ENCODE results near the gene ELOVL5.
"Not testable (repeated sequence)": the region's sequence is repeated elsewhere in the genome, so short reads cannot be mapped to it uniquely, and the experiment has no call there.

The ELOVL5 gene

DNA sequence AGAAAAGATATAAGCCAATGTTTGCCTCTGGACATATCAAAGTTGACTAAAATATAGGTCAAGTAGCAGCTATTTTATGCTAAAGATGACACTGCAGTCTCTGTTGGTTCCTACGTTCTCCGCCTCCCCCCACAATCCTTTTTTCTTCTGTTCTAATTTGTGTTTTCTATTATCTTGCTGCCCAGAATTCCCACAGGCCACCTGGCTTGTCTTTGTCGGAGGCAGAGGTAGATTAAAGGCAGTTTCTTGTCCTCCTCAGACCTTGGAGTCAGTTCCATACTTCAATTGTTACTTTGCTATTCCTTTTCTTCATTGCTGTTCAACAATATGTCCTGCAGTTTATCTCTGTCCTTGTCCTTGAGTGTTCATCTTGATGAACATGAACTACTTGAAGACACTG, 3.6 kb upstream of the ELOVL5 start:
- DNase-seq (ENCODE audit: extremely low spot score), result no peak
- TF ChIP-seq, protein P1, sequence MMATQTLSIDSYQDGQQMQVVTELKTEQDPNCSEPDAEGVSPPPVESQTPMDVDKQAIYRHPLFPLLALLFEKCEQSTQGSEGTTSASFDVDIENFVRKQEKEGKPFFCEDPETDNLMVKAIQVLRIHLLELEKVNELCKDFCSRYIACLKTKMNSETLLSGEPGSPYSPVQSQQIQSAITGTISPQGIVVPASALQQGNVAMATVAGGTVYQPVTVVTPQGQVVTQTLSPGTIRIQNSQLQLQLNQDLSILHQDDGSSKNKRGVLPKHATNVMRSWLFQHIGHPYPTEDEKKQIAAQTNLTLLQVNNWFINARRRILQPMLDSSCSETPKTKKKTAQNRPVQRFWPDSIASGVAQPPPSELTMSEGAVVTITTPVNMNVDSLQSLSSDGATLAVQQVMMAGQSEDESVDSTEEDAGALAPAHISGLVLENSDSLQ (IDR thresholded peaks at IDR 0.05), result no peak
- TF ChIP-seq TARDBP (IDR thresholded peaks at IDR 0.05) (no peak), FOXK2 (IDR thresholded peaks at IDR 0.05) (no peak), NFRKB (IDR thresholded peaks at IDR 0.05) (no peak), ARNT (IDR thresholded peaks at IDR 0.05) (no peak), FOXA1 (IDR thresholded peaks at IDR 0.05) (no peak), L3MBTL2 (conservative IDR thresholded peaks at IDR 0.05) (no peak), HDGF (IDR thresholded peaks at IDR 0.05; ENCODE audit: borderline replicate concordance) (no peak), ELF4 (IDR thresholded peaks at IDR 0.05) (no peak), FOXM1 (IDR thresholded peaks at IDR 0.05; ENCODE audit: borderline replicate concordance) (no peak), LEF1 (IDR thresholded peaks at IDR 0.05; ENCODE audit: borderline replicate concordance) (no peak)
- POLR2A ChIA-PET, result no interaction called here
- CTCF ChIA-PET, result no interaction called here

DNA sequence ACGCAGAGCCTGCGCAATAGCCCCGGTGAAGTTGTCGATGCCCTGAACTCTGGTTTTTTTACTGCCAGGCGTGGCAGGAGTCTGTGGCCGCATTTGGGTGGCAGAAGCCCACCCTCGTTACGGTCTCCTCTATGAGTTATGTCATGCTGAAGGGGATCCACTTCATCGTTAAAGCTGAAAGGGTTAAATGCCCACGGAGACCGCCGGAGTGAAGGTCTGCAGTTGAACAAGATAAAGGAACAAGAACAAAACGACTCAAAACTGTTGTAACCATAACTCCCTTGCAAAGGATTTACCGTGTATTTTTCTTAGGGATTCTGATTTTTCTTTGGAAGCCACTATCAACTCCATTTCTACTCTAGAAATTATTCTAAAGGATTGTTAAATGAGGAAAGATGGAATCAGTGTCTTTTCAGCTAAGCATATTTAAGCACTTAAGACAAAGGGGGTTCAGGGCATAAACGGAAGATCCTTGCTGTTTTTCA, 501 bp upstream of the ELOVL5 start:
- CTCF ChIA-PET, result interaction anchor here (0.7 kb wide), 1 partner anchor 9 kb away, joined by 3 read pairs; no protein-coding TSS in a partner anchor
- no peak for DNase-seq (ENCODE audit: extremely low spot score)
- POLR2A ChIA-PET, result interaction anchor here (1.5 to 4.6 kb wide), 2 partner anchors 11 kb away, joined by 4 to 23 read pairs; no protein-coding TSS in a partner anchor
- no peak for TF ChIP-seq FOXM1 (IDR thresholded peaks at IDR 0.05; ENCODE audit: borderline replicate concordance)
- TF ChIP-seq ZNF384 (IDR thresholded peaks at IDR 0.05), result 0 out of 2 replicates have a peak, but pooled peaks have one; percentile 8
- TF ChIP-seq L3MBTL2 (conservative IDR thresholded peaks at IDR 0.05), result 0 out of 2 replicates have a peak, but pooled peaks have one; percentile 1

DNA sequence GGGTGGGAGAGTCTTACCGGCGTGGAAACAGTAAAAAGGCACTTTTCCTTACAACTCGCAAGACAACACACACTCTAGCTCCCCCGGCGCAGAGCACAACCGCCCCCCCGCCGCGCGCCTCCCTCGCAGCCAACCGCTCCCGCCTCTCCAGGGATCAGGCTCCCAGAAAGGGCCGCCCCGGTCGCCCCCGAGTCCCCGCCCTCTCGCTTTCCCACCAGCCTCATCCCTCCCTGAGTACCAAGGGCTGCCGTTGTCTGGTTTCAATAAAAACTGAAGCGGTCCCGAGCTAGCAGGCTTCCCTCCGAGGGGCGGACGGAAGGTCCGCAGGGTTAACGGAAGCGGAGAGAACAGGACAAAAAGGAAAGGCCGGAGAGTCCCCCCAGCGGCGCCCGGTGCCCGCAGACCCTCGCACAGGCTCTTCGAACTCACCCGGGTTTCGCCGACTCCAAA, 804 bp downstream of the ELOVL5 start:
- ChIA-PET CTCF (interaction anchor here (0.6 to 1.3 kb wide), 2 partner anchors 89 to 442 kb away, joined by 3 to 6 read pairs; no protein-coding TSS in a partner anchor), POLR2A (interaction anchor here (1.0 to 4.6 kb wide), 4 partner anchors 8 to 12 kb away, joined by 3 to 23 read pairs (median 4); no protein-coding TSS in a partner anchor)
- TF ChIP-seq ARNT (IDR thresholded peaks at IDR 0.05) (no peak), NFRKB (IDR thresholded peaks at IDR 0.05) (no peak), ELF4 (IDR thresholded peaks at IDR 0.05) (no peak), FOXM1 (IDR thresholded peaks at IDR 0.05; ENCODE audit: borderline replicate concordance) (no peak), LEF1 (IDR thresholded peaks at IDR 0.05; ENCODE audit: borderline replicate concordance) (no peak), BHLHE40 (IDR thresholded peaks at IDR 0.05; ENCODE audit: borderline replicate concordance) (no peak), FOXA1 (IDR thresholded peaks at IDR 0.05) (no peak), ZNF384 (IDR thresholded peaks at IDR 0.05) (no peak), L3MBTL2 (conservative IDR thresholded peaks at IDR 0.05) (no peak), TARDBP (IDR thresholded peaks at IDR 0.05) (no peak), SUZ12 (IDR thresholded peaks at IDR 0.05) (no peak), FOXK2 (IDR thresholded peaks at IDR 0.05) (no peak), HDGF (IDR thresholded peaks at IDR 0.05; ENCODE audit: borderline replicate concordance) (no peak), SP1 (IDR thresholded peaks at IDR 0.05) (no peak), CTBP1 (IDR thresholded peaks at IDR 0.05; ENCODE audit: borderline replicate concordance) (no peak)
- TF ChIP-seq, protein P1 (IDR thresholded peaks at IDR 0.05), result no peak
- DNase-seq (ENCODE audit: extremely low spot score), result peak; percentile 60

DNA sequence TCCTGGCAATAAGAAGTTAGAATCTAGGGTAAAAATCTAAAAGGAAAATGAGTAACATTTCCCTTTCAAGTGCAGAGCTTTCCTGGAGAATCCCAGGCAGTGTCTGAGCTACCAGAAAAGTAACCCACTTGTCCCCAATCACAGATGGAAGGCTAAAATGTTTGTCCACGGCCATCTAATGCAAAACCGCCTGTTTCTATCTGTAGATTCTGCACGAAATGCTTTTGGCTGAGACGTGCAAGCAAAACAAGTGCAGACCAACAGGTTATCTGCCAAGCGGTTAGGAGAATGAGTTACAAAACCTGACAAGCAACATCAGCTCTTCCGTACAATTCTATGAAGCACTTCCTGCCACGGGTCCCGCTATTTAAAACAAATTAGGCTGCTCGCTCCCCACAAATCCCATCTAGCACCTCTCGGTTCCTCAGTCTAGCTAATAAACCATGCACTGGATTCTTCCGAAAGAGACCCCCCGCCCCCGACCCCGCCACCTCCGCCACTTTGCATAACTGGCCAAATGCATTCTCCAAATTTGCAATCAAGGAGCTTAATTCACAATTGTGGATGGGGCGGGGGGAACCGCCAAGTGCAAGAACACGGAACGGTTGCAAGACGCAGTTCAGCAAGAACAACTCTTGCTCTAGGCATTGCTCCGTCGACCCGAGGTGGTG, 1.4 kb downstream of the ELOVL5 start:
- DNase-seq (ENCODE audit: extremely low spot score), result no peak
- TF ChIP-seq ELF4 (IDR thresholded peaks at IDR 0.05), result no peak
- no peak for TF ChIP-seq BHLHE40 (IDR thresholded peaks at IDR 0.05; ENCODE audit: borderline replicate concordance)
- no peak for TF ChIP-seq SUZ12 (IDR thresholded peaks at IDR 0.05)
- CTCF ChIA-PET, result interaction anchor here (0.6 to 1.3 kb wide), 2 partner anchors 90 to 443 kb away, joined by 3 to 6 read pairs; no protein-coding TSS in a partner anchor
- POLR2A ChIA-PET, result interaction anchor here (1.0 to 4.6 kb wide), 5 partner anchors 7 to 16 kb away, joined by 3 to 23 read pairs (median 4); no protein-coding TSS in a partner anchor

DNA sequence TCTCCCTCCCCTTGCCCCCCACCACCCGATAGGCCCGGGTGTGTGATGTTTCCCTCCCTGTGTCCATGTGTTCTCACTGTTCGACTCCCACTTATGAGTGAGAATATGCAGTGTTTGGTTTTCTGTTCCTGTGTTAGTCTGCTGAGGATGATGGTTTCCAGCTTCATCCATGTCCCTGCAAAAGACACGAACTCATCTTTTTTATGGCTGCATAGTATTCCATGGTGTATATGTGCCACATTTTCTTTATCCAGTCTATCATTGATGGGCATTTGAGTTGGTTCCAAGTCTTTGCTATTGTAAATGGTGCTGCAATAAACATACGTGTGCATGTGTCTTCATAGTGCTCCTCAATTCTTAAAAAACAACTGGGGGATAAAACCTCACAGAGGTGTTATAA, 2.7 kb downstream of the ELOVL5 start:
- POLR2A ChIA-PET, result interaction anchor here (4.6 kb wide), 1 partner anchor 14 kb away, joined by 23 read pairs; no protein-coding TSS in a partner anchor
- CTCF ChIA-PET; DNase-seq (ENCODE audit: extremely low spot score): not testable (repeated sequence)

DNA sequence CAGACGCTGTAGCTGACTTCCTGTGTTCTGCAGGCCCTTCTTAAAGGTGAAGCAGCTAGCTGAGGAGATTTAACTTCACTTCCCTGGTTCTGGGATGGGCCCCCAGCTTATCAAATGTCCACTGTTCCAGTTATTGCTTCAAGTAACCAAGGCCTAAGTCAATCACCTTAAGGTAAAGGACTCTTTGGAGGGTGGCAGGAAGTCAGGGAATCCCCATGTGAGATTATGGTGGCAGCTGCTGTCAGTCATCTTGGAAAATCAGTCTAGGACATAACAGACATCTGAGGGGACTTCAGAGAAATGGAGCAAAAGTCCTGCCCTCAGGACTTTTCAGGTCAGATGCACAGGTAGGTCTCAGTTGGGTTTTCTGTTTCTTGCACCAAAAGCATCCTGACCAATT, 3.8 kb downstream of the ELOVL5 start:
- no peak for DNase-seq (ENCODE audit: extremely low spot score)
- TF ChIP-seq ARNT (IDR thresholded peaks at IDR 0.05) (no peak), TARDBP (IDR thresholded peaks at IDR 0.05) (no peak), FOXM1 (IDR thresholded peaks at IDR 0.05; ENCODE audit: borderline replicate concordance) (no peak), HDGF (IDR thresholded peaks at IDR 0.05; ENCODE audit: borderline replicate concordance) (no peak), ELF4 (IDR thresholded peaks at IDR 0.05) (no peak), NFRKB (IDR thresholded peaks at IDR 0.05) (no peak), SUZ12 (IDR thresholded peaks at IDR 0.05) (no peak), ZNF384 (IDR thresholded peaks at IDR 0.05) (no peak), CTBP1 (IDR thresholded peaks at IDR 0.05; ENCODE audit: borderline replicate concordance) (no peak), FOXK2 (IDR thresholded peaks at IDR 0.05) (no peak), L3MBTL2 (conservative IDR thresholded peaks at IDR 0.05) (no peak), BHLHE40 (IDR thresholded peaks at IDR 0.05; ENCODE audit: borderline replicate concordance) (no peak), SP1 (IDR thresholded peaks at IDR 0.05) (no peak), LEF1 (IDR thresholded peaks at IDR 0.05; ENCODE audit: borderline replicate concordance) (no peak), FOXA1 (IDR thresholded peaks at IDR 0.05) (no peak)
- TF ChIP-seq, protein P1 (IDR thresholded peaks at IDR 0.05), result no peak
- ChIA-PET POLR2A (no interaction called here), CTCF (no interaction called here)

Measured in HEK293T (cell line).